C4-2B (cell line): ENCODE results near the gene LKAAEAR1.

Experiments used
- H3K27ac ChIP-seq: fragments of 450-650 bp; 2 replicates; pipeline ENCODE4 v1.5.1; 2017
- ZFX ChIP-seq: fragments of 450-650 bp; IDR thresholded peaks from 2 replicates; pipeline ENCODE4 v1.6.1; 2017
- TF ChIP-seq, protein P1 (sequence below): fragments of 450-650 bp; conservative IDR thresholded peaks from 2 replicates; pipeline ENCODE4 v1.5.1; 2017; ENCODE audit warnings: mild to moderate bottlenecking

The LKAAEAR1 gene

DNA sequence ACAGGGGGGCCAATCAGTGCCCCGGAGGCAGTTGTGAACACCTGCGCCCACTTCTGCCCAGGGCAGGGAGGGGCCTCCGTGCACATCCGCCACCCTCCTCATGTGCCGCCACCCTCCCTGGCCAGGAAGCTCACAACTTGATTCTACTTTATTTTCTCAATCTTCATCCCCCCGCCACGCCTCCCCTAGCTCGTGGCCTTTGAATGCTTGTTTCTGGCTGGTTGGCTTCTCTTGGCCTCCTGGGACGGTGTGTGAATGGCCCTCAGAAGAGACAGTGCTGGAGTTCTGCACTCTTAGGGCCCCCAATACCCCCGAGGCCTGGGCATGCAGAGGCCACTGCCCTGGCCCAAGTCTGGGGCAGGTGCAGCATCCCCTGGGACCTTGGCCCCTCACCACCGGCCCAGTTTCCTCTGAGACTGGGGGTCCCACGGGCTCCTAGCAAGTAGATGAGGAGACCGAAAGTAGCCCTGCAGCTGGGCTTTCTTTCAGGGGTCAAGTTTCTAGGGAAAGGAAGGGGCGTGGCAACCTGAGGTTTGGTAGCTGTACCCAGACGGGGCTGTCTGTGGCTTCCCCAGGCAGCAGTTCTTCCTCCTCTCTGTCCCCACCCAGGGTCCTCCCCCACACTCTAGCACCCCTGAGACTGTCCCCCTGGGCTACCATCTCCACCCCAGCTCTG, 6.2 kb downstream of the LKAAEAR1 start:
- TF ChIP-seq, protein P1, sequence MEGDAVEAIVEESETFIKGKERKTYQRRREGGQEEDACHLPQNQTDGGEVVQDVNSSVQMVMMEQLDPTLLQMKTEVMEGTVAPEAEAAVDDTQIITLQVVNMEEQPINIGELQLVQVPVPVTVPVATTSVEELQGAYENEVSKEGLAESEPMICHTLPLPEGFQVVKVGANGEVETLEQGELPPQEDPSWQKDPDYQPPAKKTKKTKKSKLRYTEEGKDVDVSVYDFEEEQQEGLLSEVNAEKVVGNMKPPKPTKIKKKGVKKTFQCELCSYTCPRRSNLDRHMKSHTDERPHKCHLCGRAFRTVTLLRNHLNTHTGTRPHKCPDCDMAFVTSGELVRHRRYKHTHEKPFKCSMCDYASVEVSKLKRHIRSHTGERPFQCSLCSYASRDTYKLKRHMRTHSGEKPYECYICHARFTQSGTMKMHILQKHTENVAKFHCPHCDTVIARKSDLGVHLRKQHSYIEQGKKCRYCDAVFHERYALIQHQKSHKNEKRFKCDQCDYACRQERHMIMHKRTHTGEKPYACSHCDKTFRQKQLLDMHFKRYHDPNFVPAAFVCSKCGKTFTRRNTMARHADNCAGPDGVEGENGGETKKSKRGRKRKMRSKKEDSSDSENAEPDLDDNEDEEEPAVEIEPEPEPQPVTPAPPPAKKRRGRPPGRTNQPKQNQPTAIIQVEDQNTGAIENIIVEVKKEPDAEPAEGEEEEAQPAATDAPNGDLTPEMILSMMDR, result no peak
- no peak for TF ChIP-seq ZFX

DNA sequence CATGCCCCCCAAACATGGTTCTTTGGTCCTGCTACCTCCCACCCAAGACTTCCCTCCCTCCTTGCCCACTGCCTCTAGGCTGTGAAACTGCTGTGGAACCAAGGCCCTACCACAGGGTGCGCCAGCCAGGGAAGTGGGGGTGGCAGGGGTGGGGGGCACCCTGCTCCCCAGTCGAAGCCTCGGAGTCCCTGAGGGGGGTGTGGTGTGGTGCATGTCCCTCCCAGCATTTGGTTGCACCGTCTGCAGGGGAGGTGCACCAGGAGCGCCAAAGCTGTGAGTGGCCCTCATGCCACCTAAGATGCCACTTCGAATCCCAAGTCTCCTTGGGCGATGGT, 6.7 kb downstream of the LKAAEAR1 start:
- H3K27ac ChIP-seq, result no peak overlapping the region
- TF ChIP-seq, protein P1, result no peak
- no peak for TF ChIP-seq ZFX

More for the DNA sequence above, 6.2 kb downstream of the LKAAEAR1 start:
- no peak overlapping the region for H3K27ac ChIP-seq

DNA sequence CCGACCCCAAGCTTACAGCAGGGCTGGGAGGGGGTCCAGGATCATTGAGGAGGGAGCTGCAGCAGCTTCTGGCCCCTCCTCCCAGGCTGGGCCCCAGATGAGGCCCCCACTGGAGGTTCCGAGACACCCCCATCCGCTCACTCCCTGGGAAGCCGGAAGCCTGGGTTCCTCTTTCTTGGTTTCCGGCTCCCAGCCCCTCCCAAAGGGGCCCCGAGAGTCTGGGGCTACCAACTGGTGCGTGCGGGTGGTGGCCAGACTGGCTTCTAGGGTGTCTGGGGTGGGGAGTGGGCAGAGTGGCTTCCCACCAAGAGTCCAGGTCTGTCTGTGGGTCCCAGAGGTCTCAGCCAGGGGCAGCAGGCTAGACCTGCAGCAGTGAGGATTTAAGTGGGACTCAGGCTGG, 7.1 kb downstream of the LKAAEAR1 start:
- no peak overlapping the region for H3K27ac ChIP-seq
- no peak for TF ChIP-seq ZFX
- TF ChIP-seq, protein P1, result no peak

DNA sequence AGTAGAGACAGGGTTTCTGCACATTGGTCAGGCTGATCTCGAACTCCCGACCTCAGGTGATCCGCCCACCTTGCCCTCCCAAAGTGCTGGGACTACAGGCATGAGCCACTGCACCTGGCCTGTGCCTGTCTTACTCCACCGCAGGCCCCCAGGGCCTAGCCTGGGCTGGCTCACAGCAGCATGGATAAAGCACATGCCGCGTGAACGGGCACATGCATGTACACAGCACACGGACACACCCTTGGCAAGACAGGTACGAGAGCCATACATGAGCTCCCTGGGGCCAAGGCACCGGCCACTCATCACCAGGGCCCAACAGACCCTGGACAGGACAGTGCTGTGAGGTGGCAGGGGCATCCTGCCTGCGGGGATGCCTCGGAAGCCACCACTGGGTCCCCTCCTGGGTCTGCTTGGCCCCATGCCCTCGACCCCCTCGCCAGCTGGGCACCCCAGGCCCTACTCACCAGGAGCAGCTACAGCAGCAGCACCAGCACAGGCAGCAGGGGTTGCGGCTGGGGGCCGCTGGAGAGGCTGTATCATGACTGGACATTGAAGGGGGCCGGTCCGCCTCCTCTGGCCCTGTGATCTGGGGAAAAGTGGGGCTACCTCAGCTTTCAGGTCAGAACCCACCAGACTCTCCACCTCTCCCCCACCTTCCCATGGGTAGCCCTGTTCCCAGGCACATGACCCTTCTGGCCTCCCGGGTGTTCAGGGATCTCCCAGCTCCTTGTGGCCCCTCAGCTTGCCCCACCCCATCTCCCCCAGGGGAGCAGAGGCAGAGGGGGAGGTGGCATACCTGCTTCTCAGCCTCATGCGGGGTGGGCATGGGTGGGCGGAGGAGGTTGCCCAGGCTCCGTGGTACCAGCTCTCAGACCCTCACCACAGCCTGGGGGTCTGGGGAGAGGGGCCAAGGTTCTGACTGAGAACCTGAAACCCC, 7.9 kb downstream of the LKAAEAR1 start:
- TF ChIP-seq ZFX, result no peak
- TF ChIP-seq, protein P1, result no peak
- no peak overlapping the region for H3K27ac ChIP-seq

DNA sequence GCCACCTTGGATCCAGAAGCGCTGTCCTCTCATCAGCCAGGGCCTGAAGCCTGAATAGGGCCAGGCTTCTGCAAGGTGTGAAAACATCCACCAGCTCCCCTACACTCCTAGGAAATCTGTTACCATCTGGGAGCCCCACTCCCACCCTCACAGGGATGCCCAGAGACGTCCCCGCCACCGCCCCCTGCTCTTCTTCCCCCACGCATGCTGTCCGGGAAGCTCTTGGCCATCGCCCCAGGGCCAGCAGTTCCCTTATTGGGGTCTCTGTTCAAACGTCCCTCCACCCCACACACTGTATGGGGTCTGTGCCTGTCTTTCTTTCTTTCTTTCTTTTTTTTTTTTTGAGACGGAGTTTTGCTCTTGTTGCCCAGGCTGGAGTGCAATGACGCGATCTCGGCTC, 8.6 kb downstream of the LKAAEAR1 start:
- TF ChIP-seq, protein P1, result no peak
- no peak for TF ChIP-seq ZFX
- H3K27ac ChIP-seq, result no peak overlapping the region

DNA sequence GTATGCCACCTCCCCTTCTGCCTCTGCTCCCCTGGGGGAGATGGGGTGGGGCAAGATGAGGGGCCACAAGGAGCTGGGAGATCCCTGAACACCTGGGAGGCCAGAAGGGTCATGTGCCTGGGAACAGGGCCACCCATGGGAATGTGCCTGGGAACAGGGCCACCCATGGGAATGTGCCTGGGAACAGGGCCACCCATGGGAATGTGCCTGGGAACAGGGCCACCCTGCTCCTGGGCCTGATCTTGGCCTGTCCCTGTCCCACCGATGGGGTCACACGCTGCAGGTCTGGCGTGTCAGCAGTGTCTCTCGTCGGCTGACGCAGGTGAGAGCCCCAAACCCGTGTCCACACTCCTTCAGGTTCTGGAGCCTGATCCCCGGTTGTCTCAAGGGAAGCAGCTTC, 9.2 kb downstream of the LKAAEAR1 start:
- TF ChIP-seq, protein P1, result no peak
- TF ChIP-seq ZFX, result no peak
- no peak overlapping the region for H3K27ac ChIP-seq

DNA sequence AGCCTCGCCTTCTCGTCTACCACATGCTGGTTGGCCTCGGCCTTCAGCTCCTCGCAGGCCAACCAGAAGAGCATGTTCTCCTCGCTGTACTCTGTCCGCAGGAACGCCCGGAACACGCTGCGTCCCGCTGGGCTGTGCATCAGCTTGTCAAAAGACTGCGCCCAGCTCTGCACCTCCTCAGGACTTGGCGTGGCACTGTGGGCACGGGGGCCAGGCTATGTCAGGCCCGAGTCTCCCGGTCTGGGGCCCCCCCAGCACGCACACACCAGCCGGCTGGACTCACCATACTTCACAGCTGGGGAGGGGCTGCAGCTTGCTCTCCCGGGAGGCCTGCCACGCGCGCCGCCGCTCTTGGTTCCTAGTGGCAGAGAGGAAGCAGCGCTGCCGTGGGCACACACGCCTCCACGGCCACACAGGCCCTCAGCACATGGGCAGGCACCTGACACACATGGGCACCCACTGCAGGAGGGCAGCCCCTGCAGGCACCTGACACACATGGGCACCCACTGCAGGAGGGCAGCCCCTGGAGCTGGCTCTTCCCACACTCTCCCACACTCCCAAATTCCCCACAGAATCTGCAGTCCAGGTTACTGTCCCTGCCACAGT, 9.9 kb downstream of the LKAAEAR1 start:
- H3K27ac ChIP-seq, result no peak overlapping the region
- TF ChIP-seq, protein P1, result no peak
- no peak for TF ChIP-seq ZFX
